ENCODE measurements around the gene LSM7.

LSM7 gene

DNA sequence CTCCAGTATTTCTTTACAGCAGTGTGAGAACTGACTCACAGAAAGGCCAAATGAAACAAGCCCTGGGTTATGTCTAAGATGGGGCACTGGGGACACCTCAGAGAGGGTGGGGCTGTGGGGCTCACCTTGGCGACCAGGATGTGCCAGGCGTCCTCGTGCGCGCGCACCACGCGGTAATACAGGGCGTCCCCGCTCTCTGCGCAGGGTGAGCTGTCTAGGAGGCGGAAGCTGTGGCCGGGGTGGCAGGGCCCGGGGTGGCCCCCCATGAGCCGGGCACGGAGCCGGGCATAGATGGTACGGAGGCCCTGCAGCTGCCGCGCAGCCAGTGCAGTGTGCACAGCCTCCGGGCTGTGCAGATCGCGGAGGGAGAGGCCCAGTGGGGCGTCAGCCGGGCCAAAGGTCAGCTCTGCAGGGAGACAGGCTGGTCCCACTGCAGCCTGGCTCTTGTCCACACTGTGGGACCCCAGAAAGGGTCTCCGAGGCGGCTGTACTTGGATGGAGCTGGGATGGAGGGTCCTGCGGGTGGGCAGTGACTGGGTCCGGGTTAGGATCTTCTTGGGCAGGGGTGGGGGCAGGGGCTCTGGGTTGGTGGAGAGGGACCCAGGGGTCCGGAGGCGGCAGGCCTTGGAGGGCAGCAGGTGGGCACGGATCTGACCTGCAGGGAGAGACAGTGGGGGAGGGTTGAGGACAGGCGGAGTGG, 49.8 kb downstream of the LSM7 start:
- Mint-ChIP-seq H3K4me3 (no peak overlapping the region), H3K36me3 (ENCODE audit: low read depth) (peaks cover 19% of the 10 kb centered on the region), H3K27ac (no peak overlapping the region), H3K27me3 (ENCODE audit: low read depth, poor library complexity) (peaks cover 41% of the 10 kb centered on the region), H3K4me1 (peaks cover 22% of the 10 kb centered on the region), H3K9me3 (no peaks in the 10 kb centered on the region)
- no peak for DNase-seq
- no peak for TF ChIP-seq CTCF (IDR thresholded peaks at IDR 0.05)

GRCh38 chr19:2277138-2277537, 51.2 kb downstream of the LSM7 start:
- Mint-ChIP-seq H3K4me1 (peaks cover 28% of the 10 kb centered on the region), H3K4me3 (no peak overlapping the region), H3K9me3 (no peaks in the 10 kb centered on the region)

GRCh38 chr19:2276429-2276986, 51.9 kb downstream of the LSM7 start:
- H3K4me1 Mint-ChIP-seq = peaks cover 33% of the 10 kb centered on the region

More at GRCh38 chr19:2277138-2277537, 51.2 kb downstream of the LSM7 start:
- no peak for TF ChIP-seq CTCF (IDR thresholded peaks at IDR 0.05)
- DNase-seq = no peak
- Mint-ChIP-seq H3K27ac (no peak overlapping the region), H3K27me3 (ENCODE audit: low read depth, poor library complexity) (peaks cover 28% of the 10 kb centered on the region), H3K36me3 (ENCODE audit: low read depth) (peaks cover 23% of the 10 kb centered on the region)

DNA sequence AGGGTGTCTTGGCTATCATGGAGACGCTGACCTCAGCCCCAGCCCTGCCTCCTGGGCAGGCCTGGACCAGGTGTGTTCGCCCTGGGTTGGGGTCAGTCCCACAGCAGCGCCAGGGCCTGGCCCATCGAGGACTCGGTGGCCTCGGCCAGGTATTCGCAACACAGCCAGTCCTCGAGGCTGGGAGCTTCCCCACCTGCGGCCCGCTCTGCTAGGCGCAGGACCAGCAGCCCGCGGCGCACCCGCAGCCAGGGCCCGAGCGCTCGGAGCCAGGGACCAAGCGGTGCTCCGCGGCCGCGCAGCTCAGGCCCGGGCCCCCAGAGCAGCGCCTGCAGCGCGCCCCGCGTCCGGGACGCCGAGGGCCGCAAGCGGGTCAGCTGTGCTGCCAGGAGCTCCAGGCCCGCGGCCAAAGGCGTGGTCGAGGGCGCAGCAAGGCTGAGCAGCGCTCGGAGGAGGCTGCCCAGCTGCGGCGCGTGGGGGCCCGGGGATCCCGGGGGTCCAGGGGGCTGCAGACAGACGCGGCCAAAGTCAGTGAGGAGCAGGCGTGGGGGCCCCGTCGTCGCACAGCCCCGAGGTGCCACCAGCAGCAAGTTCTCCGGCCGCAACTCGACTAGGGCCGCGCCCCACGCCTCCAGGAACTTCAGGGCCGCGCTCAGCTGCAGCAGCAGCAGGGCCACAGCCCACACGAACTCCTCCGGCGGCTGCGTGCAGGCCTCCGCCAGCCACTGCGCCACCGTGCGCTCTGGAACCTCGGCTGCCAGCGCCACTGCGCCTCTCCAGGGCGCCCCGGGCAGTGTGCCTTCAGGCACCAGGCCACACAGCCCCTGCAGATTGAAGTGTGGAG, 52.6 kb downstream of the LSM7 start:
- Mint-ChIP-seq H3K27me3 (ENCODE audit: low read depth, poor library complexity) (peaks cover 20% of the 10 kb centered on the region), H3K4me3 (no peak overlapping the region), H3K27ac (no peak overlapping the region), H3K4me1 (peaks cover 36% of the 10 kb centered on the region), H3K36me3 (ENCODE audit: low read depth) (peaks cover 27% of the 10 kb centered on the region), H3K9me3 (no peaks in the 10 kb centered on the region)
- DNase-seq = no peak
- TF ChIP-seq CTCF (IDR thresholded peaks at IDR 0.05) = no peak

More at GRCh38 chr19:2276429-2276986, 51.9 kb downstream of the LSM7 start:
- no peak for TF ChIP-seq CTCF (IDR thresholded peaks at IDR 0.05)
- no peak for DNase-seq
- Mint-ChIP-seq H3K27me3 (ENCODE audit: low read depth, poor library complexity) (peaks cover 22% of the 10 kb centered on the region), H3K27ac (no peak overlapping the region), H3K36me3 (ENCODE audit: low read depth) (peaks cover 27% of the 10 kb centered on the region), H3K4me3 (no peak overlapping the region), H3K9me3 (no peaks in the 10 kb centered on the region)

DNA sequence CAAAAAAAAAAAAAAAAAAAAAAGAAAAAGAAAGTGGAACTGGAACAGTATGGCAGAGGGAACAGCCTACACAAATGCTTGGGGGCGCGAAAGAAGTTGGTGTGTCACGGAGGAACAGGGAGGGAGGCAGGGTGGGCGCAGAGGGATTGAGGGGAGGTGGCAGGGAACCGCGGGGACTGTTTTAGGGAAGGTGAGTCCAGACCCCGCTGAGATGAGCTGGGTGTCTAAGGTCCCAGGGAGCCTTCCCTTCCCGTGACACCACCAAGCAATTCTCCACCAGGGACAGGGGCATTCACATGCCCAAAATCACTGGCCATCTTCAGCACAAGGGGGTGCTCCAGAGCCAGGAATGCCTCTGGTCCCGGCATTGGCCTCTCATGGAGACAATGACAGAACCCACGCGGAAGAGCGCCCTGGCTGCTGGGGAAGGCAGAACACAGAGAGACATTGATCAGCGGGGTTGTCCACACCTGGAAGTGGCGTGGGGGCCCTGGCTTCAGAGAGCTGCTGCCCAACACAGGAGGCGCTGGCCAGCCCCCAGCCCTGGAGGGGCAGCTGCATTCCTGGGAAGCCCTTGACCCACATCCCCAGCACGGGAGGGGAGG, 53.4 kb downstream of the LSM7 start:
- Mint-ChIP-seq H3K4me1 (peaks cover 36% of the 10 kb centered on the region), H3K27me3 (ENCODE audit: low read depth, poor library complexity) (peaks cover 13% of the 10 kb centered on the region), H3K36me3 (ENCODE audit: low read depth) (peaks cover 27% of the 10 kb centered on the region), H3K27ac (no peak overlapping the region), H3K9me3 (no peaks in the 10 kb centered on the region), H3K4me3 (no peak overlapping the region)
- DNase-seq = peak; percentile 64
- TF ChIP-seq CTCF (IDR thresholded peaks at IDR 0.05) = peak; percentile 48

All from nephron progenitor cell (in vitro differentiated cells).